Measurements from ENCODE around the gene MKS1.

DNA sequence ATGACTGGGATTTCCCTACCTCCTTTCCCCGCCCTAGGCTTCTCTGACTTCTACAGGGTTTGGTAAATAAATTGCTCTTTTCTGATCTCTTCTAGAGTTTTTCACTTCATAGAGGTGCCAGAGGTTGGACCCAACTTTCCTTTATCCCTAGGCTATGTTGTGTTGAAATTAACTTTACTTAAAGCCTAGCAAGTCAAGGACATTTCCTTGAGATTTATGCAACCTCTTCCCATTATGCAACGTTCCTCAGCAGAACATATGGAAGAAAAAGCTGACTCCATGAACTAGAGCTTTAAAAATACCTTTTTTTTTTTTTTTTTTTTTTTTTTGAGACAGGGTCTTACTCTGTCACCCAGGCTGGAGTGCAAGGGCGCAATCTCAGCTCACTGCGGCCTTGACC lies 46.2 kb upstream of the MKS1 start:
- TF ChIP-seq, protein P1, sequence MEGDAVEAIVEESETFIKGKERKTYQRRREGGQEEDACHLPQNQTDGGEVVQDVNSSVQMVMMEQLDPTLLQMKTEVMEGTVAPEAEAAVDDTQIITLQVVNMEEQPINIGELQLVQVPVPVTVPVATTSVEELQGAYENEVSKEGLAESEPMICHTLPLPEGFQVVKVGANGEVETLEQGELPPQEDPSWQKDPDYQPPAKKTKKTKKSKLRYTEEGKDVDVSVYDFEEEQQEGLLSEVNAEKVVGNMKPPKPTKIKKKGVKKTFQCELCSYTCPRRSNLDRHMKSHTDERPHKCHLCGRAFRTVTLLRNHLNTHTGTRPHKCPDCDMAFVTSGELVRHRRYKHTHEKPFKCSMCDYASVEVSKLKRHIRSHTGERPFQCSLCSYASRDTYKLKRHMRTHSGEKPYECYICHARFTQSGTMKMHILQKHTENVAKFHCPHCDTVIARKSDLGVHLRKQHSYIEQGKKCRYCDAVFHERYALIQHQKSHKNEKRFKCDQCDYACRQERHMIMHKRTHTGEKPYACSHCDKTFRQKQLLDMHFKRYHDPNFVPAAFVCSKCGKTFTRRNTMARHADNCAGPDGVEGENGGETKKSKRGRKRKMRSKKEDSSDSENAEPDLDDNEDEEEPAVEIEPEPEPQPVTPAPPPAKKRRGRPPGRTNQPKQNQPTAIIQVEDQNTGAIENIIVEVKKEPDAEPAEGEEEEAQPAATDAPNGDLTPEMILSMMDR (conservative IDR thresholded peaks at IDR 0.05; ENCODE audit: low read depth, low read length), result no peak
- TF ChIP-seq EZH2phosphoT487 (IDR thresholded peaks at IDR 0.05; ENCODE audit: borderline replicate concordance, low read length) (no peak), EZH2 (IDR thresholded peaks at IDR 0.05; ENCODE audit: low read length, unreplicated experiment) (no peak)
